MCF 10A (cell line): Measurements from ENCODE around the gene PARVB. TPM values are rescaled to one million over a fixed set of nuclear protein-coding genes. Genes with fewer than 3 reads are reported as not detected.

ENCODE experiments used
- BruUV-seq: library from RNA; stranded (reverse); fragments of 400-500 nt; replicated peaks from 2 replicates; lab custom pipeline; 2021; lab: Mats Ljungman, UMichigan
- CTCF ChIA-PET: fragments of 300-600 bp; sonication (Branson Sonifier 250); formaldehyde crosslinking; extraction: SDS; loops from one replicate; lab custom pipeline; 2021; ENCODE audit warnings: antibody characterized with exemption, inconsistent platforms; lab: Yijun Ruan, JAX
- POLR2A ChIA-PET: fragments of 300-600, 350-650 bp; sonication (Branson Sonifier 250); formaldehyde crosslinking; extraction: SDS; loops from one replicate; lab custom pipeline; 2020; ENCODE audit warnings: antibody characterized with exemption, inconsistent platforms; lab: Yijun Ruan, JAX
- DNase-seq: peaks from one replicate; pipeline ENCODE4 v3.0.0-alpha.2; 2018; ENCODE audit not compliant: unreplicated experiment
- H3K27ac Mint-ChIP-seq: one replicate; pipeline ENCODE4 v1.8.0; 2022; ENCODE audit warnings: mild to moderate bottlenecking, low read depth, mixed read lengths; ENCODE audit not compliant: unreplicated experiment
- H3K27me3 Mint-ChIP-seq: one replicate; pipeline ENCODE4 v1.8.0; 2022; ENCODE audit warnings: mixed read lengths; ENCODE audit not compliant: insufficient read depth, unreplicated experiment
- H3K36me3 Mint-ChIP-seq: one replicate; pipeline ENCODE4 v1.8.0; 2022; ENCODE audit warnings: mild to moderate bottlenecking, moderate library complexity, mixed read lengths; ENCODE audit not compliant: insufficient read depth, unreplicated experiment
- H3K4me1 Mint-ChIP-seq: one replicate; pipeline ENCODE4 v1.8.0; 2022; ENCODE audit warnings: mixed read lengths; ENCODE audit not compliant: insufficient read depth, unreplicated experiment
- H3K4me3 Mint-ChIP-seq: one replicate; pipeline ENCODE4 v1.8.0; 2022; ENCODE audit warnings: mild to moderate bottlenecking, moderate library complexity, mixed read lengths; ENCODE audit not compliant: unreplicated experiment
- H3K9me3 Mint-ChIP-seq: one replicate; pipeline ENCODE4 v1.8.0; 2022; ENCODE audit warnings: mixed read lengths; ENCODE audit not compliant: unreplicated experiment
- intact Hi-C: fragments of 100-400 bp; cut with micrococcal nuclease; formaldehyde crosslinking; loops from 2 replicates; pipeline ENCODE4 v1.14.1; 2022
- total RNA-seq: library from RNA; stranded (reverse); gene quantifications from 2 replicates; pipeline ENCODE4 v1.2.3, GENCODE V29; 2022
- TF ChIP-seq, protein P1 (sequence below): fragments of 200-600 bp; IDR thresholded peaks from one replicate; pipeline ENCODE4 v1.8.0; 2022; ENCODE audit warnings: antibody characterized with exemption, mild to moderate bottlenecking; ENCODE audit not compliant: unreplicated experiment

Gene PARVB
- total RNA-seq, 1 experiment from 2014 or later, result 26.0 TPM

DNA sequence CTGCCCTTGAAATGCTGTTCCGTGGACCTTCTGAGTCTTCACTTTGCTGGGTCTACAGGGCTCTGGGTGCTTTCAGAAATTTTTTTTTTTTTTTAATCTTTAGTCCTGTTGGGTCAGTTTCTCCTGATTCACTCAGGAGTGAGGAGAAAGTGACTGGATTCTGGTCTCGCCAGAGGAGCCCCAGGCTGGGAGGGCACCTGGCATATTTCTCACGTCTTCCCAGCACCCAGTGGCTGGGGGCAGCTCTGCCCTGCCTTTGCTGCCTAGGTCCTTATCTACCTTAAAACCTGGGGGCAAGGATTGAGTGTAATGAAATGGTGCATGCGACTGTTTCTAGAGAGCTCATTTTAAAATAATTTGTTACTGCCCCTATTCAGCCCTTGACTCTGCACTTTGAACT lies 45.5 kb upstream of the PARVB start:
- no peak overlapping the region for H3K4me3 Mint-ChIP-seq
- intact Hi-C loops, result no loop called here
- no peak for DNase-seq
- H3K4me1 Mint-ChIP-seq, result no peaks in the 10 kb centered on the region
- H3K36me3 Mint-ChIP-seq, result peaks cover 65% of the 10 kb centered on the region
- POLR2A ChIA-PET, result no interaction called here
- no peak overlapping the region for H3K27ac Mint-ChIP-seq
- H3K9me3 Mint-ChIP-seq, result no peaks in the 10 kb centered on the region
- CTCF ChIA-PET, result interaction anchor here (1.2 to 1.3 kb wide), 2 partner anchors 9 to 11 kb away, joined by 3 to 4 read pairs; no protein-coding TSS in a partner anchor
- TF ChIP-seq, protein P1, sequence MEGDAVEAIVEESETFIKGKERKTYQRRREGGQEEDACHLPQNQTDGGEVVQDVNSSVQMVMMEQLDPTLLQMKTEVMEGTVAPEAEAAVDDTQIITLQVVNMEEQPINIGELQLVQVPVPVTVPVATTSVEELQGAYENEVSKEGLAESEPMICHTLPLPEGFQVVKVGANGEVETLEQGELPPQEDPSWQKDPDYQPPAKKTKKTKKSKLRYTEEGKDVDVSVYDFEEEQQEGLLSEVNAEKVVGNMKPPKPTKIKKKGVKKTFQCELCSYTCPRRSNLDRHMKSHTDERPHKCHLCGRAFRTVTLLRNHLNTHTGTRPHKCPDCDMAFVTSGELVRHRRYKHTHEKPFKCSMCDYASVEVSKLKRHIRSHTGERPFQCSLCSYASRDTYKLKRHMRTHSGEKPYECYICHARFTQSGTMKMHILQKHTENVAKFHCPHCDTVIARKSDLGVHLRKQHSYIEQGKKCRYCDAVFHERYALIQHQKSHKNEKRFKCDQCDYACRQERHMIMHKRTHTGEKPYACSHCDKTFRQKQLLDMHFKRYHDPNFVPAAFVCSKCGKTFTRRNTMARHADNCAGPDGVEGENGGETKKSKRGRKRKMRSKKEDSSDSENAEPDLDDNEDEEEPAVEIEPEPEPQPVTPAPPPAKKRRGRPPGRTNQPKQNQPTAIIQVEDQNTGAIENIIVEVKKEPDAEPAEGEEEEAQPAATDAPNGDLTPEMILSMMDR, result no peak
- no TSS peak for BruUV-seq
- no peaks in the 10 kb centered on the region for H3K27me3 Mint-ChIP-seq

DNA sequence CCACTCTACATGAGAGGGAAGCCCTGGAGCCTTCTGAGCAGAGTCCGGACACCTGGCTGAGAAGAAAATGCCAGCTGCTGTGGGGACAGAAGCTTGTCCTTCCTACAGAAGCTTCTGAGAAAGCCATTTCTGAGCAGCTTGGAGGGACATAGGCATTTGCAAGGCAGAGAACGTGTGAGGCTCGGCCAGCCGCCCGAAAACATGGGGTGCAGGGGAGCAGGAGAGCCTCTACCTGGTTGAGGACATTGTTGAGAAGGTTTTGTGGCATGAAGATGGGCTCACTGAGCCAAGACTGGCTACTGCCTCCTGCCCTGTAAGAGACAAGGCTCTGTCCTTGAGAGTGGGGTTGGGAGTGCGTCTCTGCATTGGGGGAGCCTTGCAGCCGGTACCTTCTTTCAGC lies 43.5 kb upstream of the PARVB start:
- H3K4me1 Mint-ChIP-seq, result no peaks in the 10 kb centered on the region
- no peak overlapping the region for H3K4me3 Mint-ChIP-seq
- H3K27me3 Mint-ChIP-seq, result no peaks in the 10 kb centered on the region
- no peak for DNase-seq
- H3K36me3 Mint-ChIP-seq, result peaks cover 84% of the 10 kb centered on the region
- H3K9me3 Mint-ChIP-seq, result no peaks in the 10 kb centered on the region
- TF ChIP-seq, protein P1, result no peak
- no peak overlapping the region for H3K27ac Mint-ChIP-seq
- intact Hi-C loops, result no loop called here
- ChIA-PET POLR2A (no interaction called here), CTCF (interaction anchor here (0.7 to 5.5 kb wide), 2 partner anchors 13 to 238 kb away, joined by 3 to 35 read pairs; no protein-coding TSS in a partner anchor)
- BruUV-seq, result no TSS peak

GRCh38 chr22:43980996-43981395 lies 43.1 kb upstream of the PARVB start:
- Mint-ChIP-seq H3K36me3 (peaks cover 84% of the 10 kb centered on the region), H3K4me3 (no peak overlapping the region), H3K4me1 (no peaks in the 10 kb centered on the region), H3K27me3 (no peaks in the 10 kb centered on the region), H3K27ac (no peak overlapping the region), H3K9me3 (no peaks in the 10 kb centered on the region)
- TF ChIP-seq, protein P1, result no peak
- CTCF ChIA-PET, result interaction anchor here (0.7 to 5.5 kb wide), 2 partner anchors 12 to 238 kb away, joined by 3 to 35 read pairs; no protein-coding TSS in a partner anchor
- DNase-seq, result no peak
- intact Hi-C loops, result no loop called here
- no TSS peak for BruUV-seq
- POLR2A ChIA-PET, result interaction anchor here (0.7 kb wide), 1 partner anchor 67 kb away, joined by 4 read pairs; no protein-coding TSS in a partner anchor

DNA sequence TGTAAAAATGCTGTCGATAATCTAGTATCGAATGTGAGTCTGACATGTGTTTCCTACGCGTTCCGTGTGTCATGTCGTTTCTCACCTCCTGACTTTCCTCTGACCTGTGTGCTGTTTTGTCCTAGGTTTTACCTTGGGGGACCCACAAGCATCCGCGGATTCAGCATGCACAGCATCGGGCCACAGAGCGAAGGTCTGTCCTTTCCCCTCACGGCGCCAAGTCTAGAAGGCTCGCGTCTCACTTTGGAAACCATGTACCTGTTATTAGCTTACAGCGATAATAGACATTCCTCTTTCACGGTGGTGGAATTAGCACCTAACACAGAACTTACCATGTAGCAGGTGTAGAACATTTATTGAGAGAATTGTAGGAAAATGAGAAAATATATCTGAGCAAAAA lies 40.3 kb upstream of the PARVB start:
- CTCF ChIA-PET, result interaction anchor here (0.8 to 5.5 kb wide), 3 partner anchors 9 to 124 kb away, joined by 3 to 35 read pairs (median 3); no protein-coding TSS in a partner anchor
- no peaks in the 10 kb centered on the region for H3K27me3 Mint-ChIP-seq
- no peaks in the 10 kb centered on the region for H3K4me1 Mint-ChIP-seq
- TF ChIP-seq, protein P1, result no peak
- peaks cover 78% of the 10 kb centered on the region for H3K36me3 Mint-ChIP-seq
- no peak overlapping the region for H3K27ac Mint-ChIP-seq
- no TSS peak for BruUV-seq
- H3K9me3 Mint-ChIP-seq, result no peaks in the 10 kb centered on the region
- POLR2A ChIA-PET, result no interaction called here
- no peak overlapping the region for H3K4me3 Mint-ChIP-seq
- intact Hi-C loops, result no loop called here
- no peak for DNase-seq
